HG03045 (cell line): Measurements from ENCODE around the gene MTFR1L.
"Not testable (repeated sequence)": the region's sequence is repeated elsewhere in the genome, so short reads cannot be mapped to it uniquely, and the experiment has no call there.

Experiments used
- ATAC-seq: cut with Tn5 transposase; IDR thresholded peaks from one replicate; pipeline ENCODE4 v1.9.1; 2021; ENCODE audit warnings: mild to moderate bottlenecking, moderate library complexity; ENCODE audit not compliant: unreplicated experiment

The MTFR1L gene

DNA sequence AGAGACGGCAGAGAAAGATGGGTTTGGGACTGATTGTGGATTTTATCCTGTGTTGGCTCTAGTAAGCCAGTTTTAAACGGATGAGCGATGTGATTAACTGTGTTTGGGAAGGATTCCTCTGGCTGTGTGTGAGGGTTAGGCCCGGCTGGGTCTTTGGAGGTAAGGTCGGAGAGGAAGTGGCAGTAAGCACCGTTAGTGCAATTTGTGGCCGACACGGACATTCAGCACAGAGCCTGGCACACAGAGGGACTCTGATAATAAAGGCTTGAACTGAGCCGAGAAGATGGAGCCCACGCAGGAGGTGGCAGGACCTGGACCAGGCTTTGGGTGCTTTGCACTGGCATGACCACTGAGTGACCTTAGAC, 1.3 kb downstream of the MTFR1L start:
- ATAC-seq: no peak

DNA sequence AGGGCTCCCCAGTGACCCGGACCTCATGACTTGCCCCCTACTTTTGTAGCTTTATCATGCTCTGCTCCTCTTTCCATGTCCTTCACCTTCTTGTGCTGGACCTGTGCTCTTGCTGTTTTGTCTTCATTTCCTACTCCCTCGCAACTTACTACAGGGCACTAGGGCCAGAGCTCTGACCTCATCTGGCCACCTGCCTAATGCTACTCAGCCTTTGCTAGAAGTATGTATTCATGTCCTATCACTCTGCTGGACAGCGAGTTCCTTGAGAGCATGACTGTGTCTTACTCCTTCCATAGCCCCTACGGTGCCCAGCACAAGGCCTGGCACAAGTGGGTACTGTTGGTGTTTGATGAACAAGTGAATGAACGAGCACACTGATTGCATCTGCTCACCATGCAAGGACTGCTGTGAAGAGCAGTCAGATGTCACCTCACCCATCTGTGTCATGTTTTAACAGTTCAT, 1.9 kb downstream of the MTFR1L start:
- ATAC-seq: no peak

DNA sequence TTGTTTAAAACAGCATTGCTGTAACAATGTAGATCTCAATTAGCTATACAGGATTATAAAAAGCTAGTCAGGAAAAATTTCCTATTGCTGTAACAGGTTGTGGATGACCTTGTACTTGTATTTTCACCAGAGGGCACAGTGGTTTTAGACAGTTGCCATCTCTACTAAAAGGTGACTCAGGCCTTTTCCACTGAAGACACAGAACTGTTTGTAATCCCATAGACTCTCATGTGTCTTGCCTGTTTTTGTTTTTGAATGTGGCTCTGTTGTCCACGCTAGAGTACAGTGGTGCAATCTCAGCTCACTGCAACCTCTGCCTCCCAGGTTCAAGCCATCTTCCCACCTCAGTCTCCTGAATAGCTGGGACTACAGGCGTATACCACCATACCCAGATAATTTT, 5.9 kb downstream of the MTFR1L start:
- ATAC-seq: no peak

DNA sequence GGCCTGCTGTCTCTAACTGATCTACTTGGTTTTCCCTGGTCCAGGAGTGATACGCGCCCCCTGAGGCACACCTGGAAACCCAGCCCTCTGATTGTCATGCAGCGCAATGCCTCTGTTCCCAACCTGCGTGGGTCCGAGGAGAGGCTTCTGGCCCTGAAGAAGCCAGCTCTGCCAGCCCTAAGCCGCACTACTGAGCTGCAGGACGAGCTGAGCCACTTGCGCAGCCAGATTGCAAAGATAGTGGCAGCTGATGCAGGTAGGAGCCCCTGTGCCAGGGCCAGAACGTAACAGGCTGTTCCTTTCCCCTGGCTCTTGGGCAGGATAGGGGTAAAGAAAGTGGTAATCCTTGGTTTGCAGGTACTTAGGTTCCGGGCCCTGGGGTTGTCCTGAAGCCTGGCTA, 6.8 kb downstream of the MTFR1L start:
- ATAC-seq: no peak

DNA sequence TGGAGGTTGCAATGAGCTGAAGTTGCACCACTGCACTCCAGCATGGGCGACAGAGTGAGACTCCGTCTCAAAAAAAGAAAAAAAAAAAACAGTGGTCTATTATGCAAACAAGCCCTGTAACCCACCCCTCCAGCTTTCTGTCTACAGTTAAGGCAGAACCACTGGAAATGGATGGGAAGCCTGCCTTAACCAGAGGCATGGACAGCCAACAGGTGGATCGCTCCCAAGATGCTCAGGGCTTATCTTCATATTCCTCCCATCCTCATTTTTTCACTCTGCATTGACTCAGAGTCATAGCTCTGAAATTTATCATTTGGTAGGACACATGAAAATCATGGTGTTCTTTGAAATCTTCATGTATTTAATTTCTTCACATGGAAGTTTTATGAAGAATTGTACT, 8.7 kb downstream of the MTFR1L start:
- no peak for ATAC-seq

DNA sequence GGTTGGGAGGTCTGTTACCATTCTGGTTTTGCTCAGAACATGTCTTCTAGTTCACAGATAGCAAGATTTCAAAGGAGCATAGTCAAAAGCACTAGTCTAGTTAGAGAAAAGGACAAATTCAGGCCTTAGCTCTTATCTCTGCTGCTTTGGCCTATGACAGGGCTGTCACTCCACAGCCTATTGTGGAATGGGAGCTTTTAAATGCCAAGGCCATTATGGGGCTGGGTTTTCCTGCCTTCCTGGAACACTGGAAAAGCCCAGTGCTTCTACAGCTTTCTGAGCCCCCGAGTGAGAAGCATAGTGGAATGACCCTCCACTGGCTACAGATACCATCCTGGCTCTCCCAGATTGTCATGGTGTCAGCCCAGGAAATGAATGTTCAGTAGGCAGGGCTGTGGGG, 9.3 kb downstream of the MTFR1L start:
- no peak for ATAC-seq

DNA sequence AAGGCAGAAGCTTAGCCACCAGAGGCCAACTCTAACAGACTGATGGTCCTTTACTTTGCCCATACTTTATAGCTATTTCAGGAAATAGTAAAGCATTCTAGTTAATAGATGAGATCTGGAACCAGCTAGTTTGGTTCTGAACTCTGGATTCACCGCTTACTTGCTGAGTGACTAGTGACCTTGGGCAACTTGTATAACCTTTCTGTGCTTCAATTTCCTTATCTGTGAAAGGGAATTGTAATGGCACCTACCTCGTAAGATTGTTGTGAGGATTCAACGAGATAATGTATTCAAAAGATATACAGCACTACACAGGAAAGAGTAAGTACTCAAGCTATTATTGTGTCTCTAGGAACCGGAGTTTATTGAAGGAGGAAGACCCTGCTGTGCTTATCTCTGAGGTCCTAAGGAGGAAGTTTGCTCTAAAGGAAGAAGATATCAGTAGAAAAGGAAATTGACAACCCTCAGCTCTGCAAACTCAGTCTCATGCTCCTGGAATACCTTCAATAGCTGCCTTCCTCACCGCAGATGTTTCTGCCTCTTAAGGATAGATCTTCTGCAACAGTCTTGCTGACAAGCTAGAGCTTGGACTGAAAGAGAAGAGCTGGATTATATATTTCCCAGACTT, 11.9 kb downstream of the MTFR1L start:
- no peak for ATAC-seq

DNA sequence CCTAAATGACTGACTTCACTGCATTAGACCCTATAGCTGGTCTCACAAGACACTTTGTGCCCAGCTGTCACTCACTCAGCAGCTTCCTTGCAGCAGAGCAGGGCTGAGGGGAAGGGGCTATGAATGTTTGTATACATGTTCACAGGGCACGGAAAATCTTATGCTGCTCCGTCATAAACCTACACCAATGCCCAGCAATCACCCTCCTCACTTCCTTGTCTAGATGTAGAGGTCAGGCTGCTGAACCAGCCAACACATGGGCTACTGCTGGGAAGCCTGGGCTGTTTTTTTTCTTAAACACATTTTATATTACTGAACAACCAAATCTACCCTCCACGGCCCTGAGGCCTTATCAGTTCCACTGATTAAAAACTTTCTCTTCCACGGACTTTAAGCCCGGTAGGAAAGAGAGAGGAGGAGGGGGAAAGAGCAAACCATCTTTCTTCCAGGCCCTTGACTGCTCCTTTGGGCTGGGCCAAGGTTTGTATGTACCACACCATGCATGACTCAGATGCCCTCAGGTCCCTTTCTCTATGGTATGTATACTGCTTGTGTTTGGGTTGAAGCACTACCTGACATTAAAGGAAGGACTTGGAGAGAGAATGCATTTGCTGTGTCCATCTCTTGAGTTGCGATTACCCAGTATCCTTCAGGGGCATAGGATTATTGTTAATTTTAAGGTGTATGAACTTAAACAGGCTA, 12.7 kb downstream of the MTFR1L start:
- no peak for ATAC-seq

DNA sequence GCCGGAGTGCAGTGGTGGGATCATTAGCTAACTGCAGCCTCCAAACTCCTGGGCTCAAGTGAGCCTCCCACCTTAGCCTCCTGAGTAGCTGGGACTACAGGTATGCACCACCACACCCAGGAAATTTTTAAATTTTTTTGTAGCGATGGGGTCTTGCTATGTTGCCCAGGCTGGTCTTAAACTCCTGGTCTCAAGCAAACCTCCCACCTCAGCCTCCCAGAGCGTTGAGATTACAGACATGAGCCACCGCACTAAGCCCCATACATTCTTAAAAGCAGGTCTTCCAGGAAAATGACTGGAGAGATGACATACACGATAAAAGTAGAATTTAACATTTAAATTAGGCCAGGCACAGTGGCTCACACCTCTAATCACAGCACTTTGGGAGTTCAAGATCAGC, 13.4 kb downstream of the MTFR1L start:
- no peak for ATAC-seq

DNA sequence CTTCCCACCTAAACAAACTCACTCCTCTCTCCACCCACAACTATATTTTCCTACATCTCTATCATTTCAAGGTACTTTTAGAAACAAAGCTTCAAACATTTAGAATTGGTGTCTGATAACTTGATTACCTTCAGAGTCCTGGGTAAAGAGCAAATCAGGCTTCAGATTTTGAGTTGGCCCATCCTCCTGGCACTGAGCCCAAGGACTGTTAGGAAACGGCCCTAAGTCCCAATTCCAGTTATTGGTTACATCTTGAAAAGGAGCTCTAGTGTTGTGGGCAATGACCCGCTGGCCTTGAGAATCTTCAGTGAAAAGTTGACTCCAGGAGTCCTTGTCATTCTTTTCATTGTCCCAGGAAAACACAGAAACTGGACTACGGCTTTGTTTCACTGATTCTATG, 15.1 kb downstream of the MTFR1L start:
- no peak for ATAC-seq

DNA sequence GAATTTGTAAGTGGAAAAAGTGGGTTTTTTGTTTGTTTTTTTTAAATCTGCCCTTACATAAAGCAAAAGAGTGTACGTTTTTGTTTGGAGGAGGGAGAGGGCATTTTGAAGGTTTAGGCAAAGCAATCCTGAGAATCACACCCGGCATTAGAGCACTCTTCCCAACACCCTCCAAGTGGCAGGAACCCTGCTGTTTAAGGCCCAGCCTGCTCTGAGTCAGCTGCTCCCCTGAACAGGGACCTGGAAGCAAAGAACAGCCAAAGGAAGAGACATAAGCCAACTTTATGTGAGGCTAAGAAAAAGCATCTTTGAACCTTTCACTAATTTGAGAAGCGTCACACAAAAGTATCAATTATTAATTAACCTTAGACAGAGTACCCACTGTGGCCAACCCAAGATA, 16.9 kb downstream of the MTFR1L start:
- ATAC-seq: no peak

DNA sequence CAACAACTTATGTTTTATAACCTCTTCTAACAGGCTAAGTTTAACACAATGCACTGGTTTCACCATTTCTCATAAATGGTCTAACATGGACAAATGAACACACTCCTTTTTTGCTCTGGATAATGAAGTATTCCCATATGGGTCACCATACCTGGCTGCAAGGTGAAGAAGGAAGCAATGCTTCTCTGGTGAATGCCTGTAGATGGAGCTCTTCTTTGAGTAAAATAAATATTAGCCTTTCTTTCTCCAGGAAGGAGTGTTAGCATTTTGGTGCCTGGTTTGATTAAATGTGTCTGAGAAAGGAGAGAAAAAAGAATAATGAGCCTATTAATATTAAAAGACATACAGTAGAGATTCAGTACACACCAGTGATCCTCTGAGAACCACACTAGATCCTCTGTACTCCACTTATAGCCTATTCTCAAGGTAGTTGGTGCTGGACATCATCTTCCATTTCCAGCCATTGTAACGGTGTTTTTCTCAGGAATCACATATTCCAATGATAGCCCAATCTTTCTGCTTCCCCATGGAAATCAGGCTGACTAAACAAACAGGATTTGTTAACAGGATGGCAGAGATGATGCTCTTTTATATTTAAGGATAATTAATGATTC, 17.6 kb downstream of the MTFR1L start:
- ATAC-seq: no peak

DNA sequence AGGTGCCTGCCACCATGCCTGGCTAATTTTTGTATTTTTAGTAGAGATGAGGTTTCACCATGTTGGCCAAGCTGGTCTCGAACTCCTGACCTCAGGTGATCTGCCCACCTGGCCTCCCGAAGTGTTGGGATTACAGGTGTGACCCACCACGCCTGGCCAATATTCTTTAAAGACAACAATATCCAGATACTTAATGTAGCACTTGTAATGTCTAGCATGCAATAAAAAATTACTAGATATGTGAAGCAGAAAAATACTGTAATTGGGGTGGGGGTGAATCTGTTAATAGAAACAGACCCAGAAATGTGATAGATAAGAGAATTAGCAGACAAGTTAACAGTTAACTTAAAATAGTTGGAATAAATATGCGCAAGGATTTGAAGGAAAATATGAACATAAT, 20.1 kb downstream of the MTFR1L start:
- ATAC-seq: not testable (repeated sequence)

DNA sequence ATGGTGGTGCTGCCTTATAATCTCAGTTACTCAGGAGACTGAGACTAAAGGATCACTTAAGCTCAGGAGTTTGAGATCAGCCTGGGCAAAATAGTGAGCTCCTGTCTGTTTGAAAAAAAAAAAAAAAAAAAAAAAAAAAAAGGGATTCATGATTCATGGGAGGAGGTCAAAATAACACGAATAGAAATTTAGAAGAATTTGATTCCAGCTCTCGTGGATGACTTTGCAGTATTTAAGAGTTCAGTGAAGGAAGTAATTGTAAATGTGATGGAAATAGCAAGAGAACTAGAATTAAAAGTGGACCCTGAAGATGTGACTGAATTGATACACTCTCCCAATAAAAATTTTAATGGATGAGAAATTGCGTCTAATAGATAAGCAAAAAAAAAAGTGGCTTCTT, 23.7 kb downstream of the MTFR1L start:
- ATAC-seq: no peak

DNA sequence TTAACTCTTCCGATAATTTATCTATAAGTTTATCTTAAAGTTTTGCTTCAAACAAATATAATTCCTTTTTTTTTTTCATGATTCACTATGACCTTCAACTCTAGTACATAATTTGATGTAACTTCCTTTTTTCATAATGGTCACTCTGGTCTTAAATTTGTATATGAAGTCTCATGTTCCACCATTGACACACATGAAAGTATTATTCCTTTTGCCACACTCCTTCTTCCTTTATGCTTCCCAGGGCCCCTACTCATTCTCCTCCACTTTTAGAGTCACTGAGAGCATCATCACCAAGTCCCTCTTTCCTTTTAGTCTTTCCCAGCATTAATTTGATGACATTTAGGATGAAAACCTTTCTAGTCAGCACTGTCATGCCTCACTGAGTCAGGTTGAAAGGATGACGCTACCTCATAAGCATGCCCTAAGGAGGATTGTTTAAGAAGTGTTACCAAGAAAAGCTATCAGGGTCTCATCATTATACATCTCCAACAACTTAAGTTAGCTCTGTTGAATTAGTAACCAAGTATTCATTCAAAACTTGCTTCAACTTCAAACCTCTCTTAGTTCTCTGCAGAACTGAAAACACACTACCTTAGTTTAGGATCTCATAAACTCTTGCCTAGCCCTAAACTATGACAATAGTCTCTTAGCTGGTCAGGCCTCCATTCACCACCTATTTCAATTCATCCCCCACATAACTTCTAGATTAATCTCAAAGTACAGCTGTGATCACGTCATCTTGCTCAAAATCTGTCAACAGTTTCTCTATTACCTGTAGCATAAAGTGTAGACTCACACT, 25.0 kb downstream of the MTFR1L start:
- no peak for ATAC-seq

DNA sequence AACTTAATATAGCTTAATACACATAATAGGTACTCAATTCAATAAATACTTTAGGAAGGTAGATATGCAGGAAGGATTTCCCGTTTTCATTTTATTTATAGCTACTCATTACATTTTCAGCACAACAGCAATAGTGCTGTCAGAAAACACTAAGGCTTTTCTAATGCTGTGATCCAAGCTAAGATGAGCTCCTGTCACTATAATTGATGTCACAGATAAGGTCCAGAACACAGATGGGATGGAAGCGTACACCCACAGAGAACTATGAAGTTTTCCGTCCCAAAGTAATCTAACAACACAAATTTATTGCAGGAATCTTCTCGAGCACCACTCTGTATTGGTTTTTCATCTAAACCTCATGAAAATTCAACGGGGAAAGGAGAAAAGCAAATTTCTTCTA, 25.9 kb downstream of the MTFR1L start:
- ATAC-seq: no peak

DNA sequence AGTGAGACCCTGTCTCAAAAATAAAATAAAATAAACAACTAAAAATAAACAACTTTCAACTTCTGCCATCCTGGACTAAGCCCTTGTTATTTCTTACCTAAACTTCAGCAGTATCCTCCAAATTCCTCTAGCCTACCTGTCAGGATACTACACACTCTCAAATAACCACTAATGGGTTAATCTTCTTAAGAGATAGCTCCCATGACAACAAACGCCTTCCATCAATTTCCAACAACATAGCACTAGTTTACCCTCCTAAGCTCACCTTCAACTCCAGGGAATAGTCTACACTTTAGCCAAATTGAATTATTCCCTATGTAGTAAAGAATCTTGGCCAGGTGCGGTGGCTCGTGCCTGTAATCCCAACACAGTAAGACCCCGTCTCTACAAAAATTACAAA, 28.2 kb downstream of the MTFR1L start:
- ATAC-seq: no peak

DNA sequence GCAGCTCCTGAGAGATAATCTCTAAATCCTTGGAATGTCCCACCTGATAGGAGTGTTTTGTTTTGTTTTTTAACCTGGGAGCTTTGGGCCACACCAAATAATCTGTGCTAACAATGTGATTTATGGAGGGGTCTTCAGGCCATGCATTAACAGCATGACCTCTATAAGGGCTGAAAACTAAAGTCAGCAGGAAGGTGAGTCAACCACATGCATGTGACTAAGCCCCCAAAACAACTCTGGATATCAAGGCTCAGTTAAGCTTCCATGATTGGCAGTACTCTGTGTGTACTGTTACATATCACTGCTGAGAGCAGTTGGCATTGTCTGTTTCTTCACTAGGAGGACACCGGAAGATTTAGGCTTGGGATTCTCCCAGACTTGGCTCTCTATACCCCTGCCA, 28.8 kb downstream of the MTFR1L start:
- no peak for ATAC-seq

DNA sequence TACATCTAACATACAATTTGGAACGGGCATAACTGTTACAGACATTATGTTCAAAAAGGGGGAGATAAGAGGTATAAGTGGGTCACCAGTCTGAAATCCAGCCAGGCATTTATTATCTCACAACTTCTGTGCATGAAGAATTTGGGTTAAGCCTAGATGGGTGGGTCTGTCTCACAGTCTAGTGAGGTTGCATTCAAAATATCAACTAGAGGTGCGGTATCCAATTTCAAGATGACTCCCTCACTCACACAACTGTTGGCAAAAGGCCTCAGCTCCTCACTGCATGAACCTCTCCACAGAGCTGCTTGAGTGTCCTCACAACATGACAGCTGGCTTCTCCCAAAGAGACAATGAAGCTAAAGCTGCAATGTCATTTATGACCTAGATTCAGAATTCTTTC, 34.8 kb downstream of the MTFR1L start:
- no peak for ATAC-seq

DNA sequence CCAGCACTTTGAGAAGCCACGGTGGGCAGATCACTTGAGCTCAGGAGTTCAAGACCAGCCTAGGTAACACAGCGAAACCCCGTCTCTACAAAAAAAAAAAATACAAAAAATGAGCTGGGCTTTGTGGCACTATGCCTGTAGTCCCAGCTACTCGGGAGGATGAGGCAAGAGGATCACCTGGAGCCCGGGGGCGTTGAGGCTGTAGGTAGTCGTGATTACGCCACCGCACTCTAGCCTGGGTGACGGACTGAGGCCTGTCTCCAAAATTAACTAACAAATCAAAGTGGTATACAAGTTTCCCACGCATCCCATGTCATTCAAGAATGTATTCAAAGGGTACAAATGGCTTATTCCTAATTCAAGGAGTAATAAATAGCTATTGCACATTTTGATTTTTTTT, 37.1 kb downstream of the MTFR1L start:
- no peak for ATAC-seq

DNA sequence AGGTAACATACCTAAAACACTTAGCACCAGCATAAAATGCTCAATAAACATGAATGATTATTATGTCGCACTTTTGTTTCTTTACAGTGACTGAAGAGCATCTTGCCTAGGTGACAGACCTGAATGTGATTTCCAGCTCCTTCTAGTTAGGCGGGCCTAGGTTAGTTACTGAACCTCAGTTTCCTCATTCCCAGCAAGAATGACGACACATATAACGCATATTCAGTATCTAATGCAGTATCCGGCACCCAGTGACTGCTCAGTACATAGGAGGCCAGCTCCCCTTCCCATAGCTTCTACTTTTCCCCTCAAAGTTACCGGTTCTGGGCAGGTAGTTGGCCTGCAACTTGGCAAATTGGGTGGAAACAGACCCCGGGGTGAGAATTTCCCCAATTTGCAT, 38.7 kb downstream of the MTFR1L start:
- ATAC-seq: no peak
